ENCODE data around the gene AGFG1.

DNA sequence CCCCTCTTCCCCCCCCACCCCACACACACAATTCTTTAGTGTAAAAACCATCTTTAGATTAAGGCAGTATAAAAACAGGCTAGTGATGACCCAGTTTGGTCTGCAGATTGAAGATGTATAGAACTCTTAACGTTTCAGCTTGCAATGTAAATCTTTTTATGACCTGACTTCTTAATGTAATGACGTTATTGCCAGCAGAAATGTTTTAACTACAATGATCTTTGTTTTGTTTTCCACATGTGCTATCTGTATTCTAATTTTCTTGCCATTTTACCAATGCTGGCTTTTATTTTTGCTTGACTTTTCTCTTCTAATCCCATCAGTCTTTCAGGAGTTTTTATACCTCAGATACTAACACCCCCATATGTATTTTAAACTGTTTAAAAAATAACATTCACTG, 25.2 kb downstream of the AGFG1 start:
- TF ChIP-seq POLR2A (IDR thresholded peaks at IDR 0.05; ENCODE audit: low read length): no peak
- no peak for TF ChIP-seq GATA1 (IDR thresholded peaks at IDR 0.05; ENCODE audit: low read depth, low read length)
